GM19468 (cell line): ENCODE results near the gene RPL37.
A peak's percentile ranks its signal among the peaks of the same experiment; 100 is the strongest.
"Not testable (repeated sequence)": the region's sequence is repeated elsewhere in the genome, so short reads cannot be mapped to it uniquely, and the experiment has no call there.

Experiments used
- ATAC-seq: cut with Tn5 transposase; IDR thresholded peaks from one replicate; pipeline ENCODE4 v1.9.1; 2021; ENCODE audit warnings: mild to moderate bottlenecking, moderate library complexity, moderate number of reproducible peaks; ENCODE audit not compliant: unreplicated experiment; ENCODE audit errors: extremely low read depth

RPL37 gene

GRCh38 chr5:40834849-40835787, at the start of gene RPL37:
RPL37 (minus strand) TSS chr5:40835222; CDS start chr5:40835185, 37 bp downstream.
- ATAC-seq, result peak; percentile 98

DNA sequence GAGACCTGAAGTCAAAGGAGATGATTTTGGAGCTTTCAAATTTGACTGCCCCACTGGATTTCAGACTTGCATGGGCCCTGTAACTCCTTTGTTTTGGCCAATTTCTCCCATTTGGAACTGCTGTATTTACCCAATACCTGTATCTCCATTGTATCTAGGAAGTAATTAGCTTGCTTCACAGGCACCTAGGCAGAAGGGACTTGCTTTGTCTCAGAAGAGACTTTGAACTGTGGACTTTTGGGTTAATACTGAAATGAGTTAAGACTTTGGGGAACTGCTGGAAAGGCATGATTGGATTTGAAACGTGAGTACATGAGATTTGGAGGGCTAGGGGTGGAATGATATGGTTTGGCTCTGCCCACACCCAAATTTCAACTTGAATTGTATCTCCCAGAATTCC, 48.0 kb upstream of the RPL37 start:
- not testable (repeated sequence) for ATAC-seq

DNA sequence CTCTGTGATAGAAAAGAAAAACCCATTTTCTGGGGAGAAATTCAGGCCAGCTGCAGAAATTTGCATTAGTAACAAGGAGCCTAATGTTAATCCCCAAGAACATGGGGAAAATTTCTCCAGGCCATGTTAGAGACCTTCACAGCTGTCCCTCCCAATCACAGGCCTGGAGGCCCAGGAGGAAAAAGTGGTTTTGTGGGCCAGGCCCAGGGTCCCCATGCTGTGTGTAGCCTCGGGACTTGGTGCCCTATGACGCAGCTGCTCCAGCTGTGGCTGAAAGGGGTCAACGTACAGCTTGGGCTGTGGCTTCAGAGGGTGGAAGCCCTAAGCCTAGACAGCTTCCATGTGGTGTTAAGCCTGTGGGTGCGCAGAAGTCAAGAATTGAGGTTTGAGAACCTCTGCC, 47.3 kb upstream of the RPL37 start:
- no peak for ATAC-seq

DNA sequence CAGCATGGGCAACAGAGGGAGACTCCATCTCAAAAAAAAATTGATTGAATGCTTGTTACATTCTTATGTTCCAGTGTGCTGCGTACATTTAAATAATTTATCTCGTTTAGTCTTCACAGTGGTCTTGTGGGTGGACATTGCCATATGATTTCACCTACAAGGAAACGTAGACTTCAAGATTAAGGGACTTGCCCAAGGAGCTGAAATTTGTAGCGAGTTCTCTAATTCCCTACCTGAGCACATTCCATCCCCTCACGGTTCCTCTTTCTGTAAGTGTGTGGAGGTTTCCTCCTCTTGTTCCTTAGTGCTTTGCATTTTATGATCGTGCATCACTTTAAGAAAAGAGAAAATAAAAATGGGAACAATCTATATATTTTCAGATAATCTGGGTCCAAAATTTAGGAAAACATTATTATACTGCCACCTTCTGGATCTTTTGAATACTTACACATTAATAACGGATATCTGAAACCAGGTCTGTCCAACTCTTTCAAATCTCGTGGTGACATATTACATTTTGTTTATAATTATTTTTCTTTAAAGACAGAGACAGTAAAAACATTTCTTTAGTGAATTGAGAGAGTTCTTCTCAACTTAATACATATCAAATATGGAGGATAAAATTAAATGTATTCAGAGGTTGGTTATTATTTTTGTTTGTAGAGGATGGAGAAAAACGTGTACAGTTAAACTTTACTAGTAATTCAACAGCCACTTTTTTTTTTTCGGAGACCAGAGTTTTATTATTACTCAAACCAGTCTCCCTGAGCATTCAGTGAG, 44.3 kb upstream of the RPL37 start:
- no peak for ATAC-seq

GRCh38 chr5:40877371-40877988, 42.5 kb upstream of the RPL37 start:
- ATAC-seq, result no peak

GRCh38 chr5:40875958-40876357, 40.9 kb upstream of the RPL37 start:
- no peak for ATAC-seq

GRCh38 chr5:40873286-40873880, 38.4 kb upstream of the RPL37 start:
- ATAC-seq, result no peak

GRCh38 chr5:40872253-40872652, 37.2 kb upstream of the RPL37 start:
- not testable (repeated sequence) for ATAC-seq

- ATAC-seq, result no peak
Observed at GRCh38 chr5:40871177-40871576, 36.2 kb upstream of the RPL37 start.

- ATAC-seq, result no peak
Observed at GRCh38 chr5:40869384-40869783, 34.4 kb upstream of the RPL37 start.

DNA sequence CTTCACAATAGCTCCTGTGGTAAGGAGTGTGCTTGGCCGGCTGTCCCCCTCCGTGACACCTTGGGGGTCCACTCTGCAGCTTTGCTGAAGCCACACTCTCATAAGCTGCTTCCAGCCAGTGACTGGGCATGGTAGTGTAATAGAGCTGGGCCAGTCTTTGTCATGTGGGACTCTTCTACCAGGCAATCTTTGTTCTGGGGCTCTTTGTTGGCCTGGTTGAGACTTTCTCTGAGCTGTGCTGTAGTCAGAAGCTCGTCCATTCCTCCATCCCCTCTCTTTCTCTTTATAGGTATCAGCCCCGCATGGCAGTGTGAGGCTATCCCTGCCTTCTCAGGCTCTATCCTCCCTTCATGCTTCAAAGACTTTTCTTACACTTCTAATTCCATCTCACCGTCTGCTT, 31.8 kb upstream of the RPL37 start:
- ATAC-seq, result no peak

- ATAC-seq, result not testable (repeated sequence)
Observed at GRCh38 chr5:40865004-40865403, 30.0 kb upstream of the RPL37 start.

DNA sequence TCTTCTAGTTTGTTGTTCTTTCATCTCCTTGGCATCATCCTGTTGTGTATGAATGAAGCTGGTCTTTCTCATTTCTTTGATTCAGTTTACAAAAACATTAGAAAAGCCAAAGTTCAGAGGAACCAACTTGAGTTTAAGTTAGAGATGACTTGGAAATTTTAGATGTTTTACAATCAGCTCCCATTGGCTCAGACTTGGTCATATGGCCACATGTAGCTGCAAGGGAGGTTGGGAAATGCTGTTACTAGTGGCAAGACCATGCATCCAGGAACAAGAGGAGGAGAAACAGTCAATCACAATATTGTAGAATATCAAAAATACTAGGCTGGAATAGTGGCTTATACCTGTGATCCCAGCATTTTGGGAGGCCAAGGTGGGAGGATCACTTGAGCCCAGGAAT, 25.7 kb upstream of the RPL37 start:
- ATAC-seq, result no peak

DNA sequence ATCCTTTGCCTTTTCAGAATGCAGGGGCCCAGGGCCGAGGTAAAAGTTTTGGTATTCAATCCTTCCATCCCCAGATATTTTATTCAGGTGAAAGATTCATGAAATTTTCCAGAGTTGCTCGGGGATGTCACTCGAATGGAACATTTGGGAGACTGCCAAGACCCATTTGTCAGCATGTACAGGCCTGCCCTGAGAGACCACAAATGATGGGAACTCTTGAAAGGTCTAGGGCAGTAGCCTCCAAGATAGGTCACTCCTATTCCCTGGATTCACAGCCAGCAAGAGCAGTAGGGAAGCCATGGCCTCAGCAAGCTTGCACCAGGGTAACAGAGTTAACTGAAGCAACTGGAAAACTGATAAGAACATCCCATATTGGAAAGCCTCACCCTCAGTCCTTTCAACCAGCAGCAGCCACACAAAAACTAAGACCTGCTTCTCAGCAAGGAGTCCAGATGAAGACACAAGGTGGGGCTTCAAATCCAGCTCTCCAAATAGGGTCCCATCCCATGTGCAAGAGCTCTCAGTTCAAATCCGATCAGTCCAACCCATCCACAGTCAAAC, 18.7 kb upstream of the RPL37 start:
- ATAC-seq, result no peak

DNA sequence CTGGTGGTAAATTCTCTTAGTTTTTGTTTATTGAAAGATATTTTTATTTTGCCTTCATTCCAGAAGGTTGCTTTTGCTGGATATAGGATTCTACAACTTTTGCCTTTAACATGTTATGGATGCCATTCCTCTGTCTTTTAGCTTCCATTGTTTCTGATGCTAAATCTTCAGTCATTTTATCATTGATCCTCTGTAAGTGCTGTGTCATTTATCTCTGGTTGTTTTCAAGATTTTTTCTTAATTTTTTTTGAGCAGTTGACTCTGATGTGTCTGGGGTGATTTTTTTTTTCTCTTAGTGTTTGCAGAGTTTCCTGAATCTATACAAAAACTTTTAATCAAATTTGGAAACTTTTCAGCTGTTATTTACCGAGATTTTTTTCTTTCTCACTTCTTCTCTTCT, 12.5 kb upstream of the RPL37 start:
- no peak for ATAC-seq

- ATAC-seq, result no peak
Observed at GRCh38 chr5:40846371-40846770, 11.3 kb upstream of the RPL37 start.

DNA sequence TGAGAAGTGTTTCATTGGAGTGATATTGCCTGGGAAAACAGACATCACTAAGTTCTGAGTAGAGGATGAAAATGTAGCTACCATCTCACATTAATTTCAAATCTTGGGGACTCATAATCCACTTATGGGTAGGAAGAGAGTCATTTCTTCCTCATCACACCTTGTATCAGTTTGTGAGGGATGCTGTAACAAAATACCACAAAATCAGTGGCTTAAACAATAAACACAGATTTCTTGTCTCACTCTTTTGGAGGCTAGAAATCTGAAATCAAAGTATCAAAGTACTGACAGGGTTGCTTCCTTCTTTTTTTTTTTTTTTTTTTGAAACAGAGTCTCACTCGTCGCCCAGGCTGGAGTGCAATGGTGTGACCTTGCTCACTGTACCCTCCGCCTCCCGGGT, 9.5 kb upstream of the RPL37 start:
- ATAC-seq, result no peak

DNA sequence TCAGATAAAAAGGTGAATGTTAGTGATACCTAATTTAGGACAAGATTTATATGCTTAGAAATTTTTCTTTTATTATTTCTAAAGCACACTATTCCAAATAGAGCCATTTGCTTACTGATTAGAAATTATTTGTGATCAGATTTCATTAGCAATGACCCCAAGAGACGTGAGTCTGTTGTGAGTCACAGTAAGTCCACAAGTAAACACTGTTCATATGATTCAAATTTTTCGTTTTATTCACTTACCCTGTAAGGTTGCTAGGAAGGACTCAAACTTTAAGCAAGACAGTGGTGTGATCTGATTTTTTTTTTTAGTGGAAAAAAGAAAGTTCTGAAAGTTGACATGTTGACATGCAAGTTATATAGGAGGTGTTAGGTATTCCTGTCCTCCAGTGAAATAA, 7.3 kb upstream of the RPL37 start:
- ATAC-seq, result no peak

DNA sequence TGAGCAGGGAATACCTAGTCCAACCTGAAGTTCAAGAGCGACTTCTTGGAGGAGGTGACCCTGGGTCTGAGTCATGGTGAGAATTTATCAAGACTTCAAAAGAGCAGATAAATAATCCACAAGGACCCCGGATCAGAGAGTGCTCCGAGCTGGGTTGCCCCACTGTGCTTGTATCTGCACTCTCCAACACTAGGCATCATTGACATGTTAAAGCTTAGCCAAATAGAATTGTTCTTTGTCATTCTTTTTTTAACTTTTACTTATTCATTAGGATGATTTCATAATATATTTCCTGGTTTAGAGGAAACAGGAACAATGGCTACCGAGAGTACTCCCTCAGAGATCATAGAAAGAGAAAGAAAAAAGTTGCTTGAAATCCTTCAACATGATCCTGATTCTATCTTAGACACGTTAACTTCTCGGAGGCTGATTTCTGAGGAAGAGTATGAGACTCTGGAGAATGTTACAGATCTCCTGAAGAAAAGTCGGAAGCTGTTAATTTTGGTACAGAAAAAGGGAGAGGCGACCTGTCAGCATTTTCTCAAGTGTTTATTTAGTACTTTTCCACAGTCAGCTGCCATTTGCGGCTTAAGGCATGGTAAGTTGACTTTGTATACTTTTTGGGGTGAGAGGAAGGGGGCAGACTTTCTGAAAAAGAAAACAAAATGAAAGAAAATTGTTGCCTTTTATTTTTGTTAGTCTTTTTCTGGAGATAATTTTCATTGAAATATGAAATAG, 6.2 kb upstream of the RPL37 start, which contains the start of gene CARD6:
Gene CARD6, plus strand, starts transcription at position 300 of the 738 bp plus-strand sequence. Its CDS starts 16 bp downstream, at position 316.
- ATAC-seq, result no peak
